ENCODE measurements around the gene LMAN2.

LMAN2 gene

GRCh38 chr5:177309351-177310191 is 41.9 kb downstream of the LMAN2 start:
- H3K9me2 ChIP-seq (ENCODE audit: low read depth, low read length) = no peaks in the 10 kb centered on the region
- H3K4me3 ChIP-seq (ENCODE audit: low read depth, low read length, poor library complexity, severe bottlenecking) = peak overlapping the region; percentile 87
- H3F3A ChIP-seq (ENCODE audit: insufficient read depth, low read length) = no peaks in the 10 kb centered on the region
- no peaks in the 10 kb centered on the region for H3K27me3 ChIP-seq (ENCODE audit: insufficient read depth, low read length)
- peak overlapping the region; percentile 97 for H3K4me2 ChIP-seq (ENCODE audit: low read length)
- peaks cover 55% of the 10 kb centered on the region for H3K4me1 ChIP-seq (ENCODE audit: insufficient read depth, low read length, severe bottlenecking)
- H2AFZ ChIP-seq (ENCODE audit: low read length) = no peak overlapping the region
- no peaks in the 10 kb centered on the region for H3K9me3 ChIP-seq (ENCODE audit: low read length)
- H3K36me3 ChIP-seq (ENCODE audit: insufficient read depth, low read length) = peaks cover 44% of the 10 kb centered on the region
- peak overlapping the region; percentile 80 for H3K27ac ChIP-seq (ENCODE audit: low read depth, low read length, poor library complexity, severe bottlenecking)
- no peak overlapping the region; the same call in 1 of the 2 replicates for H3K9ac ChIP-seq (ENCODE audit: low read length)
- TF ChIP-seq EZH2 (IDR thresholded peaks at IDR 0.05; ENCODE audit: borderline replicate concordance, low read length) = no peak
- peak; percentile 94 for TF ChIP-seq CTCF (IDR thresholded peaks at IDR 0.05; ENCODE audit: low read length)
- no peaks in the 10 kb centered on the region for H4K20me1 ChIP-seq (ENCODE audit: insufficient read depth, low read length)
- H3K79me2 ChIP-seq (ENCODE audit: insufficient read depth, low read length) = peaks cover 5% of the 10 kb centered on the region

GRCh38 chr5:177308740-177309139 is 42.7 kb downstream of the LMAN2 start:
- Histone ChIP-seq H3F3A (ENCODE audit: insufficient read depth, low read length) (no peaks in the 10 kb centered on the region), H3K4me2 (ENCODE audit: low read length) (no peak overlapping the region; the same call in 1 of the 2 replicates), H4K20me1 (ENCODE audit: insufficient read depth, low read length) (no peaks in the 10 kb centered on the region), H3K9me2 (ENCODE audit: low read depth, low read length) (no peaks in the 10 kb centered on the region), H3K9me3 (ENCODE audit: low read length) (no peaks in the 10 kb centered on the region), H2AFZ (ENCODE audit: low read length) (no peak overlapping the region), H3K27me3 (ENCODE audit: insufficient read depth, low read length) (no peaks in the 10 kb centered on the region), H3K9ac (ENCODE audit: low read length) (no peak overlapping the region; the same call in 1 of the 2 replicates), H3K79me2 (ENCODE audit: insufficient read depth, low read length) (peaks cover 13% of the 10 kb centered on the region), H3K4me1 (ENCODE audit: insufficient read depth, low read length, severe bottlenecking) (peaks cover 57% of the 10 kb centered on the region), H3K4me3 (ENCODE audit: low read depth, low read length, poor library complexity, severe bottlenecking) (no peak overlapping the region), H3K27ac (ENCODE audit: low read depth, low read length, poor library complexity, severe bottlenecking) (peak overlapping the region; percentile 80), H3K36me3 (ENCODE audit: insufficient read depth, low read length) (peaks cover 44% of the 10 kb centered on the region)
- TF ChIP-seq CTCF (IDR thresholded peaks at IDR 0.05; ENCODE audit: low read length) (no peak), EZH2 (IDR thresholded peaks at IDR 0.05; ENCODE audit: borderline replicate concordance, low read length) (no peak)

GRCh38 chr5:177307544-177308363 is 43.7 kb downstream of the LMAN2 start:
- Histone ChIP-seq H3K79me2 (ENCODE audit: insufficient read depth, low read length) (peaks cover 13% of the 10 kb centered on the region), H3K4me1 (ENCODE audit: insufficient read depth, low read length, severe bottlenecking) (peaks cover 52% of the 10 kb centered on the region), H2AFZ (ENCODE audit: low read length) (no peak overlapping the region), H3K9ac (ENCODE audit: low read length) (no peak overlapping the region), H3K27ac (ENCODE audit: low read depth, low read length, poor library complexity, severe bottlenecking) (no peak overlapping the region), H3K4me3 (ENCODE audit: low read depth, low read length, poor library complexity, severe bottlenecking) (no peak overlapping the region), H3K4me2 (ENCODE audit: low read length) (no peak overlapping the region), H3K9me2 (ENCODE audit: low read depth, low read length) (no peaks in the 10 kb centered on the region), H3K9me3 (ENCODE audit: low read length) (no peaks in the 10 kb centered on the region), H3K27me3 (ENCODE audit: insufficient read depth, low read length) (no peaks in the 10 kb centered on the region), H3F3A (ENCODE audit: insufficient read depth, low read length) (no peaks in the 10 kb centered on the region), H3K36me3 (ENCODE audit: insufficient read depth, low read length) (peaks cover 44% of the 10 kb centered on the region), H4K20me1 (ENCODE audit: insufficient read depth, low read length) (no peaks in the 10 kb centered on the region)
- TF ChIP-seq CTCF (IDR thresholded peaks at IDR 0.05; ENCODE audit: low read length) = no peak
- no peak for TF ChIP-seq EZH2 (IDR thresholded peaks at IDR 0.05; ENCODE audit: borderline replicate concordance, low read length)
